Progenitor cell of endocrine pancreas (in vitro differentiated cells): ENCODE data around the gene RPL31. TPM values are rescaled to one million over a fixed set of nuclear protein-coding genes. Genes with fewer than 3 reads are reported as not detected.

Experiments used
- DNase-seq: peaks from one replicate; pipeline ENCODE4 v3.0.0; 2021; ENCODE audit warnings: low spot score; ENCODE audit not compliant: unreplicated experiment
- H3K27ac Mint-ChIP-seq: 2 replicates; pipeline ENCODE4 v1.8.0; 2021; ENCODE audit warnings: mild to moderate bottlenecking, moderate library complexity, mixed read lengths
- H3K27me3 Mint-ChIP-seq: 2 replicates; pipeline ENCODE4 v1.8.0; 2021; ENCODE audit warnings: mixed read lengths
- H3K36me3 Mint-ChIP-seq: 2 replicates; pipeline ENCODE4 v1.8.0; 2022; ENCODE audit warnings: mixed read lengths; ENCODE audit not compliant: insufficient read depth
- H3K4me1 Mint-ChIP-seq: 2 replicates; pipeline ENCODE4 v1.8.0; 2021; ENCODE audit warnings: low read depth, mixed read lengths
- H3K4me3 Mint-ChIP-seq: 2 replicates; pipeline ENCODE4 v1.8.0; 2021; ENCODE audit warnings: low read depth, mild to moderate bottlenecking, moderate library complexity, mixed read lengths
- H3K9me3 Mint-ChIP-seq: 2 replicates; pipeline ENCODE4 v1.8.0; 2021; ENCODE audit warnings: low read depth, mixed read lengths
- CTCF ChIP-seq: fragments of 200-600 bp; sonication (generic); IDR thresholded peaks from one replicate; pipeline ENCODE4 v1.5.0; 2021; ENCODE audit warnings: antibody characterized with exemption, mild to moderate bottlenecking; ENCODE audit not compliant: unreplicated experiment
- total RNA-seq: library from RNA; stranded (reverse); gene quantifications from 2 replicates; pipeline ENCODE4 v1.2.1, GENCODE V29; 2021

RPL31 gene
- total RNA-seq, 1 donor from 2014 or later = 1,632 TPM

- H3K9me3 Mint-ChIP-seq = no peaks in the 10 kb centered on the region
Observed at GRCh38 chr2:100980046-100980445, 22.0 kb upstream of the RPL31 start.

GRCh38 chr2:100981011-100981410, 21.1 kb upstream of the RPL31 start:
- no peaks in the 10 kb centered on the region for H3K9me3 Mint-ChIP-seq
- no peak overlapping the region for H3K4me3 Mint-ChIP-seq
- H3K36me3 Mint-ChIP-seq = no peaks in the 10 kb centered on the region
- no peak for DNase-seq
- peaks cover 10% of the 10 kb centered on the region for H3K27me3 Mint-ChIP-seq
- H3K4me1 Mint-ChIP-seq = peaks cover 4% of the 10 kb centered on the region
- TF ChIP-seq CTCF = no peak
- H3K27ac Mint-ChIP-seq = no peak overlapping the region

More at GRCh38 chr2:100980046-100980445, 22.0 kb upstream of the RPL31 start:
- TF ChIP-seq CTCF = no peak
- Mint-ChIP-seq H3K36me3 (no peaks in the 10 kb centered on the region), H3K4me3 (no peak overlapping the region), H3K27ac (no peak overlapping the region), H3K4me1 (peaks cover 4% of the 10 kb centered on the region), H3K27me3 (peaks cover 10% of the 10 kb centered on the region)
- no peak for DNase-seq

- no peak for TF ChIP-seq CTCF
- Mint-ChIP-seq H3K27me3 (peaks cover 10% of the 10 kb centered on the region), H3K27ac (no peak overlapping the region), H3K4me3 (no peak overlapping the region), H3K4me1 (peaks cover 4% of the 10 kb centered on the region), H3K36me3 (no peaks in the 10 kb centered on the region), H3K9me3 (no peaks in the 10 kb centered on the region)
- no peak for DNase-seq
Observed at GRCh38 chr2:100982431-100982861, 19.6 kb upstream of the RPL31 start.

GRCh38 chr2:100983201-100983600, 18.9 kb upstream of the RPL31 start:
- Mint-ChIP-seq H3K4me3 (no peak overlapping the region), H3K27me3 (peaks cover 10% of the 10 kb centered on the region), H3K27ac (no peak overlapping the region), H3K9me3 (no peaks in the 10 kb centered on the region), H3K36me3 (no peaks in the 10 kb centered on the region), H3K4me1 (peaks cover 4% of the 10 kb centered on the region)
- TF ChIP-seq CTCF = no peak
- no peak for DNase-seq

GRCh38 chr2:100983684-100984310, 18.3 kb upstream of the RPL31 start:
- Mint-ChIP-seq H3K4me3 (no peak overlapping the region), H3K36me3 (no peaks in the 10 kb centered on the region), H3K4me1 (peaks cover 4% of the 10 kb centered on the region), H3K9me3 (no peaks in the 10 kb centered on the region), H3K27me3 (peaks cover 10% of the 10 kb centered on the region), H3K27ac (no peak overlapping the region)
- DNase-seq = no peak
- no peak for TF ChIP-seq CTCF
